ENCODE measurements around the gene SNN. TPM values are rescaled to one million over a fixed set of nuclear protein-coding genes. Genes with fewer than 3 reads are reported as not detected.
A peak's percentile ranks its signal among the peaks of the same experiment; 100 is the strongest.

Gene SNN
- total and polyA plus RNA-seq, 2 of the 8 experiments (the other 6 are each of a cell fraction or from before 2014, with no cell fraction given) = 37.4 to 66.9 TPM

- Histone ChIP-seq H3K56ac (replicated peaks; ENCODE audit: insufficient read length, low read depth, low read length) (no peak overlapping the region), H3K79me2 (ENCODE audit: control insufficient read depth in 1 of 2, insufficient read depth in 2 of 2, low read length in 2 of 2) (no peaks in the 10 kb centered on the region), H3K79me1 (ENCODE audit: low read depth, low read length) (no peaks in the 10 kb centered on the region), H3K9ac (replicated peaks in 1 of 4; ENCODE audit: extremely low read depth in 1 of 4, low read depth in 3 of 4, low read length in 3 of 4) (no peak overlapping the region), H3K14ac (ENCODE audit: insufficient read length) (no peak overlapping the region), H2BK120ac (replicated peaks; ENCODE audit: low read depth, low read length) (no peak overlapping the region), H3K27me3 (replicated peaks in 1 of 4; ENCODE audit: control insufficient read depth in 3 of 4, extremely low read depth in 1 of 4, insufficient read depth in 3 of 4, low read length in 3 of 4) (no peaks in the 10 kb centered on the region), H3K4me2 (ENCODE audit: insufficient read depth in 1 of 2, low read depth in 2 of 2, low read length in 2 of 2) (no peak overlapping the region), H3K27ac (ENCODE audit: low read depth, low read length) (no peak overlapping the region), H4K91ac (replicated peaks; ENCODE audit: insufficient read length, low read length) (no peak overlapping the region), H3K4ac (replicated peaks; ENCODE audit: insufficient read length, low read depth, low read length) (no peak overlapping the region), H3K23ac (ENCODE audit: insufficient read length) (no peak overlapping the region), H3K4me1 (replicated peaks in 1 of 4; ENCODE audit: control insufficient read depth in 3 of 4, insufficient read depth in 4 of 4, low read length in 3 of 4) (peaks cover 0 to 5% (median 2%) of the 10 kb centered on the region in 4 experiments; a peak in 3 of 7 replicates), H4K20me1 (replicated peaks in 1 of 2; ENCODE audit: control insufficient read depth in 1 of 2, insufficient read depth in 2 of 2, low read length in 2 of 2) (no peaks in the 10 kb centered on the region), H4K8ac (ENCODE audit: extremely low read depth, insufficient read depth, low read length) (no peak overlapping the region), H3K36me3 (ENCODE audit: control insufficient read depth in 2 of 4, insufficient read depth in 4 of 4, low read length in 3 of 4) (no peaks in the 10 kb centered on the region), H3K18ac (ENCODE audit: extremely low read depth, low read length) (no peak overlapping the region), H2AFZ (ENCODE audit: low read length) (no peak overlapping the region), H4K5ac (ENCODE audit: insufficient read length, low read depth, low read length) (no peak overlapping the region), H3K23me2 (ENCODE audit: low read depth, low read length) (no peaks in the 10 kb centered on the region), H2BK5ac (ENCODE audit: low read depth, low read length) (no peak overlapping the region), H3K9me3 (ENCODE audit: insufficient read depth in 2 of 2, low read depth in 1 of 2, low read length in 1 of 2) (no peaks in the 10 kb centered on the region), H2BK15ac (ENCODE audit: low read length) (no peak overlapping the region), H2AK5ac (ENCODE audit: low read depth, low read length) (no peak overlapping the region), H3K4me3 (ENCODE audit: extremely low read depth in 1 of 4, insufficient read depth in 2 of 4, low read depth in 3 of 4, low read length in 4 of 4) (no peak overlapping the region), H2BK20ac (ENCODE audit: low read length) (no peak overlapping the region), H2BK12ac (ENCODE audit: low read depth, low read length) (no peak overlapping the region)
- WGBS, 2 experiments (ENCODE audit: extremely low coverage in 1 of 2, insufficient coverage in 1 of 2, insufficient read length in 1 of 2, insufficient replicate concordance in 2 of 2, low coverage in 1 of 2, low lambda C conversion rate in 2 of 2, missing lambda C conversion rate in 1 of 2) = 86% methylated on average over 4 of the region's 4 CpGs; no CpG with 5 or more reads in 1 of the 2 experiments
- POLR2A ChIA-PET (ENCODE audit: partially characterized antibody) = interaction anchor here (4.2 kb wide), 1 partner anchor 11 kb away, joined by 23 read pairs; no protein-coding TSS in a partner anchor
- FAIRE-seq (no peak), DNase-seq (ENCODE audit: low read depth in 1 of 2, low spot score in 2 of 2) (no peak)
- CTCF ChIA-PET (ENCODE audit: partially characterized antibody) = interaction anchor here (0.6 to 1.7 kb wide), 7 partner anchors 16 to 726 kb away, joined by 3 to 4 read pairs (median 4); no protein-coding TSS in a partner anchor
- TF ChIP-seq KDM1A (IDR thresholded peaks at IDR 0.05; ENCODE audit: borderline replicate concordance, low read length) = peak; percentile 48; the same call in 1 of the 2 replicates
- no peak for TF ChIP-seq SP2 (IDR thresholded peaks at IDR 0.05; ENCODE audit: low read length)
Measured at GRCh38 chr16:11625769-11626168, 42.5 kb upstream of the SNN start.
